ENCODE results near the gene CTIF. TPM values are rescaled to one million over a fixed set of nuclear protein-coding genes. Genes with fewer than 3 reads are reported as not detected.
"Not testable (repeated sequence)": the region's sequence is repeated elsewhere in the genome, so short reads cannot be mapped to it uniquely, and the experiment has no call there.

CTIF gene
- total RNA-seq, 6 experiments from 2014 or later = 77.6 to 100 (median 79.2) TPM

DNA sequence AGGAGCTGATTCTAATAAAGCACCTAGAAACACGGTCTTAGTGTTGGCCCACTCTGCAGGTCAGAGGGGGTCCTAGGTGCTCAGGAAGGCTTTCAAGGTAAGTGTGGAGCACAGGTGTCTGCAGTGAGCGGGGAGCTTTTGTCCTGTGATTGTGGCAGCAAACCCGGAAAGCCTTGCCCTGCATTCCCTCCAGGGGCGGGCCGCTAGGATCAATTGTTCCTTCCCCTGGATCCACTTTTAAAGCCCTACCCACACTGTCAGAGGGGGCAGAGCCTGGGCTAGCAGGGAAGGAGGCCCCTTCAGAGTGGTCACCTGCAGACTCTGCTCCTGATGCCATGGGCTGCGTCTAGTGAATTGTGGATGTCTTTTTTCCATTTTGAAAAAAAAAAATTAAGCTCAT, 176.0 kb downstream of the CTIF start:
- Mint-ChIP-seq H3K4me1 (ENCODE audit: low read depth) (peaks cover 47% of the 10 kb centered on the region), H3K9me3 (no peaks in the 10 kb centered on the region), H3K27ac (no peak overlapping the region), H3K27me3 (ENCODE audit: insufficient read depth) (peaks cover 2% of the 10 kb centered on the region; the same call in 1 of the 2 replicates), H3K4me3 (no peak overlapping the region), H3K36me3 (ENCODE audit: low read depth) (peaks cover 43% of the 10 kb centered on the region)
- TF ChIP-seq, protein P1, sequence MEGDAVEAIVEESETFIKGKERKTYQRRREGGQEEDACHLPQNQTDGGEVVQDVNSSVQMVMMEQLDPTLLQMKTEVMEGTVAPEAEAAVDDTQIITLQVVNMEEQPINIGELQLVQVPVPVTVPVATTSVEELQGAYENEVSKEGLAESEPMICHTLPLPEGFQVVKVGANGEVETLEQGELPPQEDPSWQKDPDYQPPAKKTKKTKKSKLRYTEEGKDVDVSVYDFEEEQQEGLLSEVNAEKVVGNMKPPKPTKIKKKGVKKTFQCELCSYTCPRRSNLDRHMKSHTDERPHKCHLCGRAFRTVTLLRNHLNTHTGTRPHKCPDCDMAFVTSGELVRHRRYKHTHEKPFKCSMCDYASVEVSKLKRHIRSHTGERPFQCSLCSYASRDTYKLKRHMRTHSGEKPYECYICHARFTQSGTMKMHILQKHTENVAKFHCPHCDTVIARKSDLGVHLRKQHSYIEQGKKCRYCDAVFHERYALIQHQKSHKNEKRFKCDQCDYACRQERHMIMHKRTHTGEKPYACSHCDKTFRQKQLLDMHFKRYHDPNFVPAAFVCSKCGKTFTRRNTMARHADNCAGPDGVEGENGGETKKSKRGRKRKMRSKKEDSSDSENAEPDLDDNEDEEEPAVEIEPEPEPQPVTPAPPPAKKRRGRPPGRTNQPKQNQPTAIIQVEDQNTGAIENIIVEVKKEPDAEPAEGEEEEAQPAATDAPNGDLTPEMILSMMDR (IDR thresholded peaks at IDR 0.05) = no peak
- no peak for DNase-seq

DNA sequence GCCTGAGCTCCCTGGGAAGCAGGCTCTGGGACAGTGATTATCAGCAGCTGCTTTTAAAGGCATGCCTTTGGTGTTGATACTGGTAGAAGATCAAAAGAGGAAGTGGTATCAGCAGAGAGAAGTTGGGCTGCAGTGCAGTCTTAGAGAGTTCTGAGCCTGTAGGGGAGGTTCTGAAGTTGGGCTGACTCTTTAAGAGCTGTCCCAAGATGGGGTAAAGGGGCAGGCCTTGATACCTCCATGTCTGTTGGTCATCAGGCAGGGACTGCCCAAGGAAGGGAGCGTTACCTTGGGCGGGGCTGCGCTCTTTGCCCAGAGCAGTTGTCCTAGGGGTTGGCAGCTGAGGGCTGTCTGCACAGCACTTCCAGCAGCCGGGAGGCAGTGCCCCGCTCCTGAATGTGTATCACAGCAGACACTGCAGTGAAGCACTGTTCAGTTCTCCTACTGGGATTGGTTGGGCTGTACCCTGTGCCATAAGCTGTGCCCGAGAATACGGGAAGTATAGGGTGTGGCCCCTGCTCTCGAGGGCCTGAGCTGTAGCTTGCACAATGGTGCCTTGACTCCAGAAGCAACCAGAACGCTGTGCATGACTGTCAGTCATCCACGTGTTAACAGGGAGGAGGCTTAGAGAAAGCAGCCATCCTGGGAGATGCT, 177.0 kb downstream of the CTIF start:
- Mint-ChIP-seq H3K9me3 (no peaks in the 10 kb centered on the region), H3K27ac (no peak overlapping the region), H3K4me3 (no peak overlapping the region), H3K4me1 (ENCODE audit: low read depth) (peaks cover 57% of the 10 kb centered on the region), H3K36me3 (ENCODE audit: low read depth) (peaks cover 47% of the 10 kb centered on the region), H3K27me3 (ENCODE audit: insufficient read depth) (peaks cover 2% of the 10 kb centered on the region; the same call in 1 of the 2 replicates)
- no peak for DNase-seq
- TF ChIP-seq, protein P1 (IDR thresholded peaks at IDR 0.05) = no peak

DNA sequence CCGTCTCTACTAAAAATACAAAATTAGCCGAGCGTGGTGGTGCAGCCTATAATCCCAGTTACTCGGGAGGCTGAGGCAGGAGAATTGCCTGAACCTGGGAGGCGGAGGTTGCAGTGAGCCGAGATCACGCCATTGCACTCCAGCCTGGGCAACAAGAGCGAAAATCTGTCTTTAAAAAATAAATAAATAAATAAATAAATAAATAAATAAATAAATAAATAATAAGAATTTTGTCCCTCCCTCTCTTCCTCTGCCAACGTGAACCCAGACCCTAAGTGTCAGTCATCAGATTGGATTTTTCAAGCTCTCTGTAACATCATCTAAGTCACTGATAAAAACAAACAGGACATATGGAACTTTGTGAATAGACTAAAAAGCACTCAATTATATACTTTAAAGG, 178.4 kb downstream of the CTIF start:
- H3K4me1 Mint-ChIP-seq (ENCODE audit: low read depth) = peaks cover 57% of the 10 kb centered on the region

DNA sequence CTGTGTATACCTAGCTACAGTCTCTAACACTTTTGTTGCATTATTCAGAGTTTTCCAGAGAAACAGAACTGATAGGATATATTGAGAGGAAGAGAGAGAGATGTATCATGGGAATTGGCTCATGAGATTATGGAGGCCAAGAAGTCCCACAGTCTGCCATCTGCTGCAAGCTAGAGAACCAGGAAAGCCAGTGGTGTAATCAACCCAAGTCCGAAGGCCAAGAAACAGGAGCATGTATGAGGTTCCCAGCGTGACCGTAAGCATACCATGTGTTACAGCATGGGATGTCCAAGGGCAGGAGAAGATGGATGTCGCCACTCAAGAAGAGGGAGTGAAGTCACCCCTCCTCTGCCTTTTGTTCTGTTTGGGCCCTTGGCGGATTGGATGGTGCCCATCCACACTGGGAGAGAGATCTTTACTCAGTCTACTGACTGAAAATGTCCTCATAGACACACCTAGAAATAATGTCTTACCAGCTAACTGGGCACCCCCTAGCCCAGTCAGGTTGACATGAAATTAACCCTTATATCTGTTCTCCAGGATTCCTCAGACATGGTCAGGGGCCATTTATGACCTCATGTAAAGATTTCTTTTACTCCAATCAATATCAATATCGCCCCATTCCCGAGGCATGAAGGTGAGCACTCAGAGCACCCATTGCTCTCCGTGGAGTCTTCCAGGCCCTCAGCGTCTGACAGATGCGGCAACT, 179.6 kb downstream of the CTIF start:
- Mint-ChIP-seq H3K4me1 (ENCODE audit: low read depth) (peaks cover 48% of the 10 kb centered on the region), H3K36me3 (ENCODE audit: low read depth) (peaks cover 47% of the 10 kb centered on the region), H3K27me3 (ENCODE audit: insufficient read depth) (no peaks in the 10 kb centered on the region), H3K27ac (peak overlapping the region; percentile 12; the same call in 1 of the 2 replicates), H3K9me3 (no peaks in the 10 kb centered on the region), H3K4me3 (no peak overlapping the region)
- no peak for DNase-seq
- TF ChIP-seq, protein P1 (IDR thresholded peaks at IDR 0.05) = no peak

More for the DNA sequence above, 178.4 kb downstream of the CTIF start:
- DNase-seq; H3K27ac Mint-ChIP-seq; H3K4me3 Mint-ChIP-seq; H3K9me3 Mint-ChIP-seq; H3K27me3 Mint-ChIP-seq (ENCODE audit: insufficient read depth): not testable (repeated sequence)
- peaks cover 54% of the 10 kb centered on the region for H3K36me3 Mint-ChIP-seq (ENCODE audit: low read depth)

DNA sequence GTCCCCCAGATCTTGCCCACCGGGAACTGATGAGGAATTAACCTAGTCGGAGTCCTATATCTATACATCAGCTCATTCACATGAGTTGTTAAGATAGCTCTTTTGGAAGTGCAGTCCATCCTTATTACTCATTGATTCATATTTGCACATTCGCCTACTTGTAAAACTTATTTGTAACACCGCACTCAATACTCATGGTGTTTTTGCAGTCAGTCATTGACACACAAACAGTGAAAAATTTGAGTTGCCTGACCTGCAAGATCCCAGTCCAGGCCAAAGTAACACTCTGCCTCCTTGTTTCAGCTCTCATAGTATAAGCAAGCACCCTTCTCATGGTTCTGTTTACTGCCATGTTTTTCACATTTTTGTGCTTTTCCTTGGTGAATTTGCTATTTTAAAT, 180.6 kb downstream of the CTIF start:
- H3K4me1 Mint-ChIP-seq (ENCODE audit: low read depth) = peaks cover 49% of the 10 kb centered on the region
- H3K9me3 Mint-ChIP-seq = no peaks in the 10 kb centered on the region

More for the DNA sequence above, 180.6 kb downstream of the CTIF start:
- DNase-seq = no peak
- peaks cover 47% of the 10 kb centered on the region for H3K36me3 Mint-ChIP-seq (ENCODE audit: low read depth)
- peak overlapping the region; percentile 63 for H3K4me3 Mint-ChIP-seq
- no peaks in the 10 kb centered on the region for H3K27me3 Mint-ChIP-seq (ENCODE audit: insufficient read depth)
- TF ChIP-seq, protein P1 (IDR thresholded peaks at IDR 0.05) = no peak
- H3K27ac Mint-ChIP-seq = peak overlapping the region; percentile 81
